Measurements from ENCODE around the gene MAGI1. TPM values are rescaled to one million over a fixed set of nuclear protein-coding genes. Genes with fewer than 3 reads are reported as not detected.
"Not testable (repeated sequence)": the region's sequence is repeated elsewhere in the genome, so short reads cannot be mapped to it uniquely, and the experiment has no call there.

MAGI1 gene
- total RNA-seq, 1 donor from 2014 or later, result 28.3 TPM

- ATAC-seq (no peak), DNase-seq (ENCODE audit: low spot score) (no peak)
Observed at GRCh38 chr3:65582012-65582717, 456.6 kb downstream of the MAGI1 start.

GRCh38 chr3:65581313-65581712 is 457.4 kb downstream of the MAGI1 start:
- DNase-seq (ENCODE audit: low spot score) (no peak), ATAC-seq (peak; percentile 18)

GRCh38 chr3:65578861-65579260 is 459.9 kb downstream of the MAGI1 start:
- DNase-seq (ENCODE audit: low spot score), result no peak
- ATAC-seq, result no peak

DNA sequence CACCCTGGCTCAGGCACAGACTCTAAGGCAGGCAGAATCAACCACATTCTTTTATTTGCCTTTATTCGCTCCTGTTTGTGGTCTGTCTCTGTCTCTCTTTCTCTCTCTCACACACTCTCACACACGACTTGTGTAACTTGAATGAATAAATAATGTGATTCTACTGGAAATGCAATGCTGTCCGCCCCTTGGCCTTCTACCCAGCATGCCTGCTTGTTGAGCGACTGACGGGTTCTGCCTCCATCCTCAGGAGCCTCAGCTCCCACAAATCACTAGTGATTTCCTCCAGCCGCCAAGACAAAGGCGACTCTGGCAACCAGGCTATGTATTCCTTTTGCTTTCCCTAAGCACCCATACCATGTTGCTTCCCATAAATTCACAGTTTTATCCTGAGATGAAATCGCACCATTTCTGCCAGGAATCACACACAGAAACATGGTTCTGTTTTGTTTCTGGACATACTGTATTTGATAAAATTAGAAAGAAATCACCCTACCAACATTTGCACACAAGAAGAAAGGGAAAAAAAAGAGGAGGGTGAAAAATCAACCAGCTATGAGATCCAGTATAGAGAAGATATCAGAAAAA is 460.8 kb downstream of the MAGI1 start:
- DNase-seq (ENCODE audit: low spot score) (no peak), ATAC-seq (no peak)

- ATAC-seq (no peak), DNase-seq (ENCODE audit: low spot score) (no peak)
Observed at GRCh38 chr3:65576966-65577365, 461.8 kb downstream of the MAGI1 start.

GRCh38 chr3:65576228-65576627 is 462.5 kb downstream of the MAGI1 start:
- ATAC-seq (no peak), DNase-seq (ENCODE audit: low spot score) (no peak)

DNA sequence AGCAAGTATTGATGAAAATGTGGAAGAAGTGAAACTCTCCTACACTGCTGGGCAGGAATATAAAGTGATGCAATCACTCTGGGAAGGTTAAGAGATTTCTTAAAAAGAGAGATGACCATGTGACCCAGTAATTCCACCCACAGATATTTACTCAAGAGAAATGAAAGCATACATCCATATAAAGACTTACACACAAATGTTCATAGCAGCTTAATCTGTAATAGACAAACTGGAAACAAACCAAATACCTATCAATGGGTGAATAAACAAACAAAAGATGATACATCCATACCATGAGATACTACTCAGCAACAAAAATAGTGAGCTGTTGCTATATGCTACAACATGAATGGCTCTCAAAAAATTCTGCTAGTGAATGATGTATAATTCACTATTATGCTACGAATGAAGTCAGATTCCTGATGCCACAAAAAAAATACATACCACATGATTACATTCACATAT is 463.3 kb downstream of the MAGI1 start:
- ATAC-seq (peak; percentile 53), DNase-seq (ENCODE audit: low spot score) (no peak)

DNA sequence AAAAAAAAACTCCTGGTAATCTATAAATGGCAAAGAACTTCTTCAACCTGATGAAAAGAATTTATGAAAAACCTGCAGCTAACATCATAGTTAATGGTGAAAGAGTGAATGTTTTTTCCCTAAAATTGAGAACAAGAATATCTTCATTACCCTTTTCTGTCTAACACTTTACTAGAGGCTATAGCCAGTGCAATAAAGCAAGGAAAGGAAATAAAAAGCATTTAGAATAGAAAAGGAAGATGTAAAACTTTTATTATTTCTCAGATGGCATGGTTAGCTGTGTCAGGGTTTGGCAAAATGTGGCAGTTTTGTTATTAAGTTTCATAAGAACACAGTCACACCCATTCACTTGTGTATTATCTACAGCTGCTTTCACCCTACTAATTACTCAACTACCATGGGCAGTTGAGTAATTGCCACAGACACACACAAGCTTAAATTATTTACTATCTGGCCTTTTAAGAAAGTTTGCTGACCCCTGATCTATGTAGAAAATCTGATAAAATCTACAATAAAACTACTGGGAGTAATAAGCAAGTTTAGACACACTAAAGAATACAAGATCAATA is 465.1 kb downstream of the MAGI1 start:
- no peak for ATAC-seq

GRCh38 chr3:65572175-65572777 is 466.4 kb downstream of the MAGI1 start:
- ATAC-seq (peak; percentile 75), DNase-seq (ENCODE audit: low spot score) (no peak)

More for the DNA sequence above, 465.1 kb downstream of the MAGI1 start:
- no peak for DNase-seq (ENCODE audit: low spot score)

GRCh38 chr3:65569845-65570405 is 468.8 kb downstream of the MAGI1 start:
- DNase-seq (ENCODE audit: low spot score) (no peak), ATAC-seq (no peak)

DNA sequence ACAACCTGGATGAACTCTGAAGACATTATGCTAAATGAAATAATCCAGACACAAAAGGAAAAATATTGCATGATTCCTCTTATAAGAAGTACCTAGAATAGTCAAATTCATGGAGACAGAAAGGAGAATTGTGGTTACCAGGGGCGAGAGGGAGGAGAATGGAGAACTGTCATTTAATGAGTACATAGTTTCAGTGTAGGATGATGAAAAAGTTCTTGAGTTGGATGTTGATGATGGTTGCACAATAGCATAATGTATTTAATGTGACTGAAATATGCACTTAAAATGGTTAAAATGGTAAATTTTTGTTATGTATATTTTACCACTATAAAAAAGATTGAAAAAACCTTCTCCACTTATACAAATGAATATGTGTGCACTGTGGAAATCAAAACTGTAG is 469.6 kb downstream of the MAGI1 start:
- ATAC-seq (no peak), DNase-seq (ENCODE audit: low spot score) (no peak)

DNA sequence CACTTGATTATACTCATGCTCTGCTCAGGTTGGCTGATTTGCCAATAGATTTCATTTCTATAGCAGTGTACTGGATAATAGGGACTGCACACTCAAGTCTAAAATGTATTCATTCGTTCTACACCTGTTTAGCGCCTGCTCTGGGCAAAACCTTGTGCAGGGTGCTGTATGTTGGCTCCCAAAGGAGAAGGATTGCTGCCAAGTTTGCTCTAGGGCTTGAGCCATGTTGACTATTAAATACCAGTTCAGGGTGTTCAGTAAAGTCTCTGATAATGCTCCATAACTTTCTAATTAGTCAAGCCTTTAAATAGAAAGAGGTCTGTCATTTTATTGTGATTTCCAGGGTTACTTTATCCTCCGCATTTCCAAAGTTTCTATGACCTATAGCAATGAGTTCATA is 470.2 kb downstream of the MAGI1 start:
- peak; percentile 38 for ATAC-seq

DNA sequence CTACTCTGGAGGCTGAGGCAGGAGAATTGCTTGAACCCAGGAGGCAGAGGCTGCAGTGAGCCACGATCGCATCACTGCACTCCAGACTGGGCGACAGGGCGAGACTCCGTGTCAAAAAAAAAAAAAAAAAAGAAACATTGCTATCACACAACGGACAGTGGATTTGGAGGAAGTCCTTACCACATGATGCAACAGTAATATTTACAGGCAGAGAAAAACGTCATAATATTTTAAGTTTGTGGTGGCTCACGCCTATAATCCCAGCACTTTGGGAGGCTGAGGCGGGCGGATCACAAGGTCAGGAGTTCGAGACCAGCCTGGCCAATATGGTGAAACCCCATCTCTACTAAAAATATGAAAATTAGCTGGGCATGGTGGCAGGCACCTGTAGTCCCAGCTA is 473.0 kb downstream of the MAGI1 start:
- not testable (repeated sequence) for DNase-seq (ENCODE audit: low spot score); ATAC-seq

More for the DNA sequence above, 470.2 kb downstream of the MAGI1 start:
- no peak for DNase-seq (ENCODE audit: low spot score)

GRCh38 chr3:65564483-65564882 is 474.2 kb downstream of the MAGI1 start:
- DNase-seq (ENCODE audit: low spot score), result no peak
- no peak for ATAC-seq

DNA sequence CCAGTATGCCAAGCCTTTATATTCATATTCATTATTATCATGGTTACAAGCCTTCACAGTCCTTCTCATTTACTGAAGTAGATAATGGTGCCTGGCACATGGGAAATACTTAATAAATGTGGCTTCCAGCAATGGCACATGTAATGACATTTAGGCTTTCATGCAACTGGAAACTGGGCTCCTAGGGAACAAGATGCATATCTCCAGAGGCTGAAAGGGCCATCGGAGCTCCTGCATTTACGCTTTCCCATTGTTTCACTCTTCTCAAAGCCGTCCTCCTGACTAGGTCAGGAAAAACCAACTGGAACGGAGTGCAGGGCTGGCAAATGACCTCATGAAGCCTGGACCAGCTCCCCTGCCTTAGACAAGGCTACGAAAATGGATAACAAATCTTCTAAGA is 474.9 kb downstream of the MAGI1 start:
- ATAC-seq (no peak), DNase-seq (ENCODE audit: low spot score) (no peak)

- no peak for DNase-seq (ENCODE audit: low spot score)
- ATAC-seq, result no peak
Observed at GRCh38 chr3:65562447-65562846, 476.3 kb downstream of the MAGI1 start.

GRCh38 chr3:65561617-65562016 is 477.1 kb downstream of the MAGI1 start:
- DNase-seq (ENCODE audit: low spot score) (no peak), ATAC-seq (no peak)

GRCh38 chr3:65560901-65561300 is 477.8 kb downstream of the MAGI1 start:
- DNase-seq (ENCODE audit: low spot score) (no peak), ATAC-seq (peak; percentile 60)

DNA sequence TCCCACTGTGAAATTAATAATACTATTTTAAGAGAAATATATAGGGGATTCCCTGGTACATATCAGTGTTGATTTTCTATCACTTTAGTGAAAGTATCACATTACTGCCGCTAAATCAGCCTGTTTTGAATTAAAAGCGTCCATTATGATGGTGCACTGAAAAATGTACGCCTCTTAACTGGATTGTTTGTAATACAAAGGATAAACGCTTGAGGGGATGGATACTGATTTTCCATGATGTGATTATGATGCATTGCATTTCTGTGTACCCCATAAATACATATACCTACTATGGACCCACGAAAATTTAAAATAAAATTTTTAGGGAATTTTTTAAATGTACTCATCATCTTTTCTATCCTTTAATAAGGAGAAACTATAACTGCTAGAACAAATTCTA is 478.6 kb downstream of the MAGI1 start:
- no peak for ATAC-seq

DNA sequence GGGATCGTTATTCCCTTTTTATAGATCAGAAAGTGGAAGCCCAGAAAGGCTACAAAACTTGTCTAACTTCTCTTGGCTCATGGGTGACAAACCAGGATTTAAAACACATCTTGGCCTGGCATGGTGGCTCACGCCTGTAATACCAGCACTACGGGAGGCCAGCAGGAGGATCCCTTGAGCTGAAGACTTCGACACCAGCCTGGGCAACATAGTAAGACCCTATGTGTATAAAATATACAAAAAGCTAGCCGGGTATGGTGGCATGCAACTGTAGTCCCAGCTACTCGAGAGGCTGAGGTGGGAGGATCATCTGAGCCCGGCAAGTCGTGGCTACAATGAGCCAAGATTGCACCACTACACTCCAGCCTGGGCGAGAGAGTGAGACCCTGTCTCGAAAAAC is 479.1 kb downstream of the MAGI1 start:
- ATAC-seq (no peak), DNase-seq (ENCODE audit: low spot score) (no peak)

More for the DNA sequence above, 478.6 kb downstream of the MAGI1 start:
- DNase-seq (ENCODE audit: low spot score), result no peak

DNA sequence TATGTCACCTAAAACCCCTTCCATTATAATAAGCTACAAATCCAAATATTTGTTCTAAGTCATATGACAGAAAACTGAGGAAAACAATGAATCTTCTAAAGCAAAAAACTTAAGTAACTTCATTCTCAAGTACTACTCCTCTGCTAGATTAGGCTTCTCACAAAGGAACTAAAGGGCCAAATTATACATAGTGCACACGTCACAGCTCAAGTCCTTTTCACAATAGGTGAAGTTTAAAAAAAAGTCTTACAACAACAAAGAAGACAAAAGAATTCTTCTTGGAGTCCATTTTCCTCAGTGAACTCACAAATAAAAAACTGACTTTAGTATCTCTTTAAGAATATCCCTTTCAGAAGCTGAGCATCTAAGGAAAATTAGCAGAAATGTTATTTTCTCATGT is 479.9 kb downstream of the MAGI1 start:
- no peak for DNase-seq (ENCODE audit: low spot score)
- ATAC-seq, result no peak
